IgD-negative memory B cell (primary cell): ENCODE data around the gene PHPT1. TPM values are rescaled to one million over a fixed set of nuclear protein-coding genes. Genes with fewer than 3 reads are reported as not detected.
"Not testable (repeated sequence)": the region's sequence is repeated elsewhere in the genome, so short reads cannot be mapped to it uniquely, and the experiment has no call there.

ENCODE experiments used
- H3K27ac Mint-ChIP-seq, 3 donors: one replicate each; pipeline ENCODE4 v1.8.0; 2020 to 2022; ENCODE audit warnings: mild to moderate bottlenecking in 3 of 3, mixed read lengths in 3 of 3, moderate library complexity in 1 of 3
- H3K27me3 Mint-ChIP-seq: one replicate; pipeline ENCODE4 v1.8.0; 2021; ENCODE audit warnings: mixed read lengths
- H3K36me3 Mint-ChIP-seq: one replicate; pipeline ENCODE4 v1.8.0; 2020; ENCODE audit warnings: mild to moderate bottlenecking, mixed read lengths
- H3K4me1 Mint-ChIP-seq, 3 donors: one replicate each; pipeline ENCODE4 v1.8.0; 2020 to 2022; ENCODE audit warnings: mixed read lengths in 3 of 3, mild to moderate bottlenecking in 1 of 3
- H3K4me3 Mint-ChIP-seq, 4 donors: one replicate each; pipeline ENCODE4 v1.8.0; 2020 to 2022; ENCODE audit warnings: mild to moderate bottlenecking in 4 of 4, mixed read lengths in 4 of 4, moderate library complexity in 3 of 4
- H3K9me3 Mint-ChIP-seq, 3 donors: one replicate each; pipeline ENCODE4 v1.8.0; 2020 to 2021; ENCODE audit warnings: mixed read lengths in 3 of 3, mild to moderate bottlenecking in 1 of 3
- polyA plus RNA-seq: library from polyadenylated mRNA; unstranded; fragments of 300-500 nt; fragmentation: Illumina TruSeq; gene quantifications from one replicate; pipeline ENCODE4 v1.2.3, GENCODE V29; 2021

Gene PHPT1
- polyA plus RNA-seq, 1 donor from 2014 or later = 91.6 TPM

GRCh38 chr9:136867480-136867879 is 18.3 kb downstream of the PHPT1 start:
- H3K9me3 Mint-ChIP-seq = no peaks in the 10 kb centered on the region
- H3K4me1 Mint-ChIP-seq = peaks cover 0 to 9% (median 8%) of the 10 kb centered on the region in 3 donors
- H3K27ac Mint-ChIP-seq = peak overlapping the region in 2 of 3 donors; percentile 5 to 67
- no peaks in the 10 kb centered on the region for H3K27me3 Mint-ChIP-seq
- H3K4me3 Mint-ChIP-seq = peak overlapping the region; percentile 52 to 88 (median 74)
- no peaks in the 10 kb centered on the region for H3K36me3 Mint-ChIP-seq

GRCh38 chr9:136867917-136868316 is 18.7 kb downstream of the PHPT1 start:
- peak overlapping the region; percentile 41 to 88 (median 64) for H3K4me3 Mint-ChIP-seq
- peaks cover 0 to 9% (median 8%) of the 10 kb centered on the region in 3 donors for H3K4me1 Mint-ChIP-seq
- no peaks in the 10 kb centered on the region for H3K27me3 Mint-ChIP-seq
- peak overlapping the region in 2 of 3 donors; percentile 5 to 67 for H3K27ac Mint-ChIP-seq
- H3K9me3 Mint-ChIP-seq = no peaks in the 10 kb centered on the region
- no peaks in the 10 kb centered on the region for H3K36me3 Mint-ChIP-seq

- peak overlapping the region in 1 of 3 donors; percentile 39 for H3K27ac Mint-ChIP-seq
- H3K4me1 Mint-ChIP-seq = peaks cover 0 to 8% (median 7%) of the 10 kb centered on the region in 3 donors
- H3K27me3 Mint-ChIP-seq = no peaks in the 10 kb centered on the region
- H3K36me3 Mint-ChIP-seq = no peaks in the 10 kb centered on the region
- H3K4me3 Mint-ChIP-seq = peak overlapping the region; percentile 12 to 88 (median 70)
- no peaks in the 10 kb centered on the region for H3K9me3 Mint-ChIP-seq
Measured at GRCh38 chr9:136868644-136869043, 19.4 kb downstream of the PHPT1 start.

- H3K27ac Mint-ChIP-seq = peak overlapping the region in 1 of 3 donors; percentile 71
- not testable (repeated sequence) for H3K27me3 Mint-ChIP-seq, H3K4me1 Mint-ChIP-seq, H3K9me3 Mint-ChIP-seq, H3K4me3 Mint-ChIP-seq, H3K36me3 Mint-ChIP-seq
Measured at GRCh38 chr9:136869611-136870010, 20.4 kb downstream of the PHPT1 start.

- H3K9me3 Mint-ChIP-seq = no peaks in the 10 kb centered on the region
- H3K4me1 Mint-ChIP-seq = peaks cover 0 to 3% (median 0%) of the 10 kb centered on the region in 3 donors
- no peaks in the 10 kb centered on the region for H3K36me3 Mint-ChIP-seq
- no peaks in the 10 kb centered on the region for H3K27me3 Mint-ChIP-seq
- H3K27ac Mint-ChIP-seq = no peak overlapping the region
- H3K4me3 Mint-ChIP-seq = peak overlapping the region in 1 of 4 donors; percentile 43
Measured at GRCh38 chr9:136875155-136875554, 25.9 kb downstream of the PHPT1 start.

GRCh38 chr9:136876476-136876875 is 27.3 kb downstream of the PHPT1 start:
- Mint-ChIP-seq H3K4me3 (peak overlapping the region in 1 of 4 donors; percentile 19), H3K27me3 (no peaks in the 10 kb centered on the region), H3K4me1 (peaks cover 0 to 3% (median 3%) of the 10 kb centered on the region in 3 donors), H3K36me3 (no peaks in the 10 kb centered on the region), H3K9me3 (no peaks in the 10 kb centered on the region), H3K27ac (no peak overlapping the region)

- H3K36me3 Mint-ChIP-seq = no peaks in the 10 kb centered on the region
- H3K4me1 Mint-ChIP-seq = peaks cover 6 to 17% (median 14%) of the 10 kb centered on the region in 3 donors
- H3K4me3 Mint-ChIP-seq = peak overlapping the region in 1 of 4 donors; percentile 90
- no peaks in the 10 kb centered on the region for H3K27me3 Mint-ChIP-seq
- H3K9me3 Mint-ChIP-seq = no peaks in the 10 kb centered on the region
- no peak overlapping the region for H3K27ac Mint-ChIP-seq
Measured at GRCh38 chr9:136880651-136881050, 31.4 kb downstream of the PHPT1 start.

- peak overlapping the region; percentile 79 to 92 (median 87) for H3K4me3 Mint-ChIP-seq
- peaks cover 6 to 17% (median 14%) of the 10 kb centered on the region in 3 donors for H3K4me1 Mint-ChIP-seq
- H3K27ac Mint-ChIP-seq = peak overlapping the region; percentile 16 to 95 (median 92)
- no peaks in the 10 kb centered on the region for H3K9me3 Mint-ChIP-seq
- no peaks in the 10 kb centered on the region for H3K27me3 Mint-ChIP-seq
- no peaks in the 10 kb centered on the region for H3K36me3 Mint-ChIP-seq
Measured at GRCh38 chr9:136881691-136882108, 32.5 kb downstream of the PHPT1 start.

- H3K27me3 Mint-ChIP-seq = no peaks in the 10 kb centered on the region
- no peaks in the 10 kb centered on the region for H3K36me3 Mint-ChIP-seq
- peaks cover 10 to 20% (median 16%) of the 10 kb centered on the region in 3 donors for H3K4me1 Mint-ChIP-seq
- H3K9me3 Mint-ChIP-seq = no peaks in the 10 kb centered on the region
- H3K4me3 Mint-ChIP-seq = peak overlapping the region; percentile 79 to 92 (median 87)
- peak overlapping the region; percentile 86 to 95 (median 92) for H3K27ac Mint-ChIP-seq
Measured at GRCh38 chr9:136882109-136882946, 33.1 kb downstream of the PHPT1 start.

GRCh38 chr9:136882947-136883283 is 33.7 kb downstream of the PHPT1 start:
- not testable (repeated sequence) for H3K36me3 Mint-ChIP-seq, H3K27me3 Mint-ChIP-seq, H3K9me3 Mint-ChIP-seq
- Mint-ChIP-seq H3K4me3 (peak overlapping the region; percentile 79 to 92 (median 87)), H3K4me1 (peaks cover 16 to 24% (median 19%) of the 10 kb centered on the region in 3 donors), H3K27ac (peak overlapping the region; percentile 86 to 95 (median 92))

- H3K36me3 Mint-ChIP-seq, H3K27me3 Mint-ChIP-seq, H3K9me3 Mint-ChIP-seq: not testable (repeated sequence)
- H3K4me3 Mint-ChIP-seq = peak overlapping the region in 1 of 4 donors; percentile 92
- peak overlapping the region in 1 of 3 donors; percentile 19 for H3K27ac Mint-ChIP-seq
- H3K4me1 Mint-ChIP-seq = peaks cover 16 to 25% (median 24%) of the 10 kb centered on the region in 3 donors
Measured at GRCh38 chr9:136883670-136884069, 34.5 kb downstream of the PHPT1 start.

GRCh38 chr9:136885950-136886578 is 36.9 kb downstream of the PHPT1 start, which contains the start of gene TRAF2:
Gene TRAF2, plus strand, starts transcription at chr9:136886516. Its CDS starts 12,225 bp downstream, at chr9:136898741.
- Mint-ChIP-seq H3K36me3 (no peaks in the 10 kb centered on the region), H3K9me3 (no peaks in the 10 kb centered on the region), H3K4me1 (peaks cover 16 to 24% (median 21%) of the 10 kb centered on the region in 3 donors), H3K4me3 (peak within 1 kb of the TSS; percentile 85 to 96 (median 94)), H3K27ac (peak within 1 kb of the TSS; percentile 90 to 96 (median 95)), H3K27me3 (no peaks in the 10 kb centered on the region)

GRCh38 chr9:136886610-136887597 is 37.7 kb downstream of the PHPT1 start:
- Mint-ChIP-seq H3K27ac (peak overlapping the region; percentile 90 to 96 (median 95)), H3K27me3 (no peaks in the 10 kb centered on the region), H3K4me1 (peaks cover 16 to 22% (median 18%) of the 10 kb centered on the region in 3 donors), H3K4me3 (peak overlapping the region; percentile 85 to 96 (median 94)), H3K36me3 (no peaks in the 10 kb centered on the region), H3K9me3 (no peaks in the 10 kb centered on the region)

- peak overlapping the region in 1 of 3 donors; percentile 39 for H3K27ac Mint-ChIP-seq
- H3K4me3 Mint-ChIP-seq = peak overlapping the region in 2 of 4 donors; percentile 35 to 52
- H3K4me1 Mint-ChIP-seq = peaks cover 12 to 15% (median 13%) of the 10 kb centered on the region in 3 donors
- H3K27me3 Mint-ChIP-seq = no peaks in the 10 kb centered on the region
- H3K9me3 Mint-ChIP-seq = no peaks in the 10 kb centered on the region
- no peaks in the 10 kb centered on the region for H3K36me3 Mint-ChIP-seq
Measured at GRCh38 chr9:136888454-136888853, 39.2 kb downstream of the PHPT1 start.
